CD4-positive, alpha-beta T cell treated with Interleukin-6 for 4 hours (primary cell): ENCODE data around the gene SHC2.

Source experiments
- DNase-seq: peaks from one replicate; pipeline ENCODE4 v3.0.0-alpha.2; 2020; ENCODE audit warnings: mixed read lengths

Gene SHC2

DNA sequence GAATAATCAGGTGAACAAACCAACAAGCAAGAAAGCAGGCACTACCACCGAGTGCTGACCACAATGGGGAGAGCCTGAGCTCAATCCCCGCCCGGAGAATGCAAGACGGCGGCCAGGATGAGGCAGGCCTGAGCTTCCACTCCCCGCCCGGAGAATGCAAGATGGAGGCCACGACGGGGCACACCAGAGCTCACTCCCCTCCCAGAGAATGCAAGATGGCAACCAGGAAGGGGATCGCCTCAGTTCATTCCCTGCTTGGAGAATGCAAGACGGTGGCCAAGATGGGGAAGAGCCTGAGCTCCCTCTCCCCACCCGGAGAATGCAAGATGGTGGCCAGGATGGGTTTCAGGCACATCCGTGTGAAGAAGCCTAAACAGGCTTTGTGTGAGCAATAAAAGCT lies 91.6 kb downstream of the SHC2 start:
- DNase-seq, result no peak

DNA sequence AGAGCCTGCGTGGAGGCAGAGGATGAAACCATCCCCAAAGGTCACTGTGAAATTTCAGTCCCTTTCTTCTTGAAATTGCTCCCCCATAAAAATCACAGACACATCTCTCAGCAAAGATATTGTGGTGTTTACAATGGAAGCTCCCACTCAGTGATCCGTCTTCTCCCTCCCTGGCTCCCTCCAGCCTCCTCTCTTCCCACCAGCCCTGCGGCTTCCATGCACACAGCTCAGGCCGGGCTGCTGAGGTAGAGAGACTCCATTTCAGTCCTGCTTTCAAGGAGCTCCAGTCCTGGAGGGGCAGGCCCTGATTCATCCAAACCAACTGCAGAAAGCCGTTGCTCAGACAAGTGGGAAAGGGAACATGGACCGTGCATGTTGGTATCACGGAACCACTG lies 92.2 kb downstream of the SHC2 start:
- DNase-seq, result no peak

DNA sequence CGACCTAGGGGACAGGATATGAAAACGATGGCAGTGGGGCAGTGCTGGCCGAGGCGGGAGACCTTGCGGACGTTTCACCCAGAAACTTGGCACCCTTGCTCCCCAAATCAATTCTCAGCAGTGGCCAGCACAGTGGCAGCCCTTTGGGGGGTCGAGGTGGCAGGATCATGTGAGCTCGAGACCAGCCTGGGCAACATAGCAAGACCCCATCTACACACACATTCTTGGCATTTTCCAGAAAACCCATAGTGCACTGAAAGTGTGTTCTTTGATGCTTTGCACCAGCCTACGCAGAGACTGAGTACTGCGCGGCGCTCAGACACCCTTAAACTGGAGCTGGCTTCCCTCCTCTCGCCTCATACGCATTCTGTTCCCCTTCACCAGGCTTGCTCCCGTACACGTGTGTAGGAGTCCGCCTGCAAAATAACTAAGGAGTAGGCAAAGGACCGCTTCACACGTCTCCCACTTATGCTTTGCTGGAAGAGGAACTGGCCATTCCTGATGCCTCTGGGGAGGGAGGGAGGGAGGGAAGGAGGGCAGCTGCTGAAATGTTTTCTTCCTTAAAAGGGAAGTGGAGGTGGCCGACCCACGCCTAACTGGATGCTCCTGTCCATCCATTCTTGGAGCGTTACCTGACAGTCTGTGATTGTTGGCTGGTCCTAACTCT lies 92.7 kb downstream of the SHC2 start:
- DNase-seq, result no peak

DNA sequence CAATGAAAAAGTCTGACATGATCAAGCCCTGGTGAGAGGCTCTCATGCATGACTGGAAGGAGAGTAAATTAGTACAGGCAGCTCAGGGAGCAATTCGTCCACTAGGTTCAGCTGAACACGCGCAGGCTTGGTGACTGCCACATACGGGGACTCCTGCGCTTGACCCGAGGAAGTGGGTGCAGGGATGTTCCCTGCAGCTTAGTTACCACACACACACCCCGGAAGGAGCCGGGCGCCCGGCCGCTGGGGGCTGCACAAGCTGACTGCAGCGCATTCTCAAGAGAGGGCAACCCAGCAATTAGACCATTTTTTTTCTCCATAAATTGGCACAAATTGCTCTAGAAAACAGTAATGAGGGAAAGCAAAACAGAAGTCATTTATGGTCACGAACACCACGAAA lies 93.3 kb downstream of the SHC2 start:
- no peak for DNase-seq

DNA sequence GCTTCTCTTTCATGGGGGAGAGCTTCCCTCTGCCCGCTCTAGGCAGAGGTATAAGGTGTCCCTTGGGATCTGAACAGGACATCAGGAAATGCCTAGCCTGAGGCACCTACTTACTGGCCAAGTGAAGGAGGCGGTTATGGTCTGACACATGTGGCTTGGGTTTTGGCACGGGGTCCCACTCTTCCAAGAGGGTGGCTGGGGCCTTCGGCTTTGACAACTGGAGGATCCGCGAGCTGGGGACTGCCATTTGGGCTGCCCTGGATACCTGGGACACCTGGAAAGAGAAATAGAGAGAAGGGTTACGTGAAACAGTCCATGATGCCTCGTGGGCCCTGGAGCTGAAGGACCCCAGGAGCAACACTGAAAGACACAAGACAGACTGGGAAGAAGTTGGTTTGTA lies 93.9 kb downstream of the SHC2 start:
- DNase-seq, result no peak
